ENCODE data around the gene ZSCAN26. TPM values are rescaled to one million over a fixed set of nuclear protein-coding genes. Genes with fewer than 3 reads are reported as not detected.

Gene ZSCAN26
- total RNA-seq, 6 experiments from 2014 or later: 2.7 to 8.1 (median 5.3) TPM

- H3K36me3 ChIP-seq: peaks cover 0 to 13% (median 0%) of the 10 kb centered on the region in 4 donors
- peak; percentile 60 to 84 (median 71) for DNase-seq
- TF ChIP-seq POLR2A (IDR thresholded peaks at IDR 0.05) (no peak), CTCF (IDR thresholded peaks at IDR 0.05) (no peak)
- intact Hi-C loops (cut with DNase I): no loop called here
- H3K4me3 ChIP-seq: peak within 1 kb of the TSS; percentile 59 to 95 (median 89)
- peak within 1 kb of the TSS in 1 of 3 donors; percentile 24 for H3K27ac ChIP-seq
- peak; percentile 92 to 99 (median 96) for ATAC-seq
- H3K9me3 ChIP-seq: no peaks in the 10 kb centered on the region
- no peaks in the 10 kb centered on the region for H3K27me3 ChIP-seq
- H3K4me1 ChIP-seq: peaks cover 0 to 9% (median 2%) of the 10 kb centered on the region in 4 donors
- 11% methylated on average over 14 of the region's 14 CpGs for WGBS (ENCODE audit: insufficient coverage, low coverage, low lambda C conversion rate, missing lambda C conversion rate)
Measured at GRCh38 chr6:28252009-28252975, 14.7 kb upstream of the ZSCAN26 start, which contains the start of gene ZKSCAN4. TSS of gene ZKSCAN4 (minus strand) at chr6:28252269. CDS start at chr6:28251980, 289 bp downstream.

- Histone ChIP-seq H3K4me3 (no peak overlapping the region), H3K9me3 (no peaks in the 10 kb centered on the region), H3K27me3 (no peaks in the 10 kb centered on the region), H3K27ac (no peak overlapping the region), H3K4me1 (peaks cover 0 to 9% (median 2%) of the 10 kb centered on the region in 4 donors), H3K36me3 (peaks cover 0 to 1% (median 0%) of the 10 kb centered on the region in 4 donors)
- TF ChIP-seq POLR2A (IDR thresholded peaks at IDR 0.05): no peak
- no peak for TF ChIP-seq CTCF (IDR thresholded peaks at IDR 0.05)
- 60% methylated on average over 1 of the region's 1 CpG for WGBS (ENCODE audit: insufficient coverage, low coverage, low lambda C conversion rate, missing lambda C conversion rate)
- no peak for DNase-seq
- no peak for ATAC-seq
- intact Hi-C loops (cut with DNase I): no loop called here
Measured at GRCh38 chr6:28254121-28254519, 12.8 kb upstream of the ZSCAN26 start.

GRCh38 chr6:28257042-28257441, 9.9 kb upstream of the ZSCAN26 start:
- H3K9me3 ChIP-seq: no peaks in the 10 kb centered on the region
- DNase-seq (no peak), ATAC-seq (no peak)
- no peaks in the 10 kb centered on the region for H3K36me3 ChIP-seq
- intact Hi-C loops (cut with DNase I): no loop called here
- H3K27me3 ChIP-seq: no peaks in the 10 kb centered on the region
- H3K4me3 ChIP-seq: no peak overlapping the region
- peaks cover 0 to 3% (median 0%) of the 10 kb centered on the region in 4 donors for H3K4me1 ChIP-seq
- no peak overlapping the region for H3K27ac ChIP-seq
- TF ChIP-seq POLR2A (IDR thresholded peaks at IDR 0.05) (no peak), CTCF (IDR thresholded peaks at IDR 0.05) (no peak)
- no CpG with 5 or more reads among the region's 1 CpG for WGBS (ENCODE audit: insufficient coverage, low coverage, low lambda C conversion rate, missing lambda C conversion rate)

GRCh38 chr6:28258877-28259777, 7.8 kb upstream of the ZSCAN26 start, which contains the start of gene NKAPL:
TSS of gene NKAPL (plus strand) at chr6:28259297. CDS start at chr6:28259372, 75 bp downstream.
- H3K27me3 ChIP-seq: no peaks in the 10 kb centered on the region
- TF ChIP-seq POLR2A (IDR thresholded peaks at IDR 0.05) (no peak), CTCF (IDR thresholded peaks at IDR 0.05) (no peak)
- intact Hi-C loops (cut with DNase I): no loop called here
- peaks cover 0 to 3% (median 0%) of the 10 kb centered on the region in 4 donors for H3K4me1 ChIP-seq
- H3K36me3 ChIP-seq: no peaks in the 10 kb centered on the region
- peak within 1 kb of the TSS in 1 of 3 donors; percentile 3 for H3K27ac ChIP-seq
- H3K9me3 ChIP-seq: no peaks in the 10 kb centered on the region
- WGBS (ENCODE audit: insufficient coverage, low coverage, low lambda C conversion rate, missing lambda C conversion rate): 43% methylated on average over 26 of the region's 58 CpGs
- peak within 1 kb of the TSS; percentile 16 to 53 (median 32) for H3K4me3 ChIP-seq
- DNase-seq: peak; percentile 51 to 78 (median 65)
- ATAC-seq: peak; percentile 58 to 86 (median 80)

Measured in right lobe of liver (tissue), 6 donors.